ENCODE data around the gene SLC27A2.

SLC27A2 gene

DNA sequence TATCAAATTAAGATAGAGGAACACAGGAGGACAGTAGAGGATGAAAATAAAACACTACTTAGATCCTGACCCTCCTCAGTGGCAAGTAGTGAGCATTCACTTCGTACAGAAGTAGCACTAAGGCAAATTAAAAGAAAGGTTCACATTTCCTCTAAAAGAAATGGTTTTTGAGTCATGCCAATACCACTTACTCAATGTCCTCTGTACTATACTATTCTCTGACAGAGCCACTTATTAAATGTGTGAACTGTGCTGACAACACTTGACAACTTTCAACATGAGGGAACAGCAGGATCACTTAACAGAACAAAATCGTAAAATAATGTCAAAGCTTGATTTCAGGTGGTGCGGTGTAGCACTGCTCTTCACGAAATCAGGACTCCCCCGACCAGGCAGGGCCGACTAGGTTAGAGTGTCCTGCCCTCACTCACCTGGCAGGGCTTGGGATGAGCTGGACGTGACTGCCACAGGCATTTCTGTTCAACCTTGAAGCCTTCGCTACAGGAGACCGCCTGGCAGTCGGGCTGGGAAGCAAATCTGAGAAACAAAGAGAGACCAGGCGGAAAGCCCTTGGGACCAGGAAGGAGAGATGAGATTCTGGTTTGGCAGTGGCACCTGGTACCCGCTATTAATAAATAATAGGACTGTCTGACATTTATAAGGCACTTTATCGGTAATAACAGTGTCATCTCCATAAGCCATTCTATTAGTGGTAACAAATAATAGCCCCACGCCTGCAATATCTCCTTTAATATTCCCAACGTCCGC is 611 bp upstream of the SLC27A2 start:
- no peak for TF ChIP-seq FOXP2 (optimal IDR thresholded peaks at IDR 0.05; ENCODE audit: borderline replicate concordance, extremely low read depth, extremely low read length, insufficient read depth)
- TF ChIP-seq SIN3A (IDR thresholded peaks at IDR 0.05; ENCODE audit: borderline replicate concordance, insufficient read depth, low read length): no peak
- TF ChIP-seq, protein P1, sequence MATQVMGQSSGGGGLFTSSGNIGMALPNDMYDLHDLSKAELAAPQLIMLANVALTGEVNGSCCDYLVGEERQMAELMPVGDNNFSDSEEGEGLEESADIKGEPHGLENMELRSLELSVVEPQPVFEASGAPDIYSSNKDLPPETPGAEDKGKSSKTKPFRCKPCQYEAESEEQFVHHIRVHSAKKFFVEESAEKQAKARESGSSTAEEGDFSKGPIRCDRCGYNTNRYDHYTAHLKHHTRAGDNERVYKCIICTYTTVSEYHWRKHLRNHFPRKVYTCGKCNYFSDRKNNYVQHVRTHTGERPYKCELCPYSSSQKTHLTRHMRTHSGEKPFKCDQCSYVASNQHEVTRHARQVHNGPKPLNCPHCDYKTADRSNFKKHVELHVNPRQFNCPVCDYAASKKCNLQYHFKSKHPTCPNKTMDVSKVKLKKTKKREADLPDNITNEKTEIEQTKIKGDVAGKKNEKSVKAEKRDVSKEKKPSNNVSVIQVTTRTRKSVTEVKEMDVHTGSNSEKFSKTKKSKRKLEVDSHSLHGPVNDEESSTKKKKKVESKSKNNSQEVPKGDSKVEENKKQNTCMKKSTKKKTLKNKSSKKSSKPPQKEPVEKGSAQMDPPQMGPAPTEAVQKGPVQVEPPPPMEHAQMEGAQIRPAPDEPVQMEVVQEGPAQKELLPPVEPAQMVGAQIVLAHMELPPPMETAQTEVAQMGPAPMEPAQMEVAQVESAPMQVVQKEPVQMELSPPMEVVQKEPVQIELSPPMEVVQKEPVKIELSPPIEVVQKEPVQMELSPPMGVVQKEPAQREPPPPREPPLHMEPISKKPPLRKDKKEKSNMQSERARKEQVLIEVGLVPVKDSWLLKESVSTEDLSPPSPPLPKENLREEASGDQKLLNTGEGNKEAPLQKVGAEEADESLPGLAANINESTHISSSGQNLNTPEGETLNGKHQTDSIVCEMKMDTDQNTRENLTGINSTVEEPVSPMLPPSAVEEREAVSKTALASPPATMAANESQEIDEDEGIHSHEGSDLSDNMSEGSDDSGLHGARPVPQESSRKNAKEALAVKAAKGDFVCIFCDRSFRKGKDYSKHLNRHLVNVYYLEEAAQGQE (IDR thresholded peaks at IDR 0.05; ENCODE audit: insufficient read depth in 1 of 2, low read depth in 2 of 2, low read length in 2 of 2): no peak
- no peak for TF ChIP-seq TAF1 (IDR thresholded peaks at IDR 0.05; ENCODE audit: borderline replicate concordance, insufficient read depth, low read length)

- TF ChIP-seq, protein P1 (IDR thresholded peaks at IDR 0.05; ENCODE audit: insufficient read depth in 1 of 2, low read depth in 2 of 2, low read length in 2 of 2): no peak
- TF ChIP-seq POLR2AphosphoS5 (IDR thresholded peaks at IDR 0.05; ENCODE audit: low read depth, low read length) (no peak), SIN3A (IDR thresholded peaks at IDR 0.05; ENCODE audit: borderline replicate concordance, insufficient read depth, low read length) (no peak), FOXP2 (optimal IDR thresholded peaks at IDR 0.05; ENCODE audit: borderline replicate concordance, extremely low read depth, extremely low read length, insufficient read depth) (no peak), TAF1 (IDR thresholded peaks at IDR 0.05; ENCODE audit: borderline replicate concordance, insufficient read depth, low read length) (no peak)
Measured at GRCh38 chr15:50182219-50183013, 420 bp downstream of the SLC27A2 start.

- TF ChIP-seq POLR2AphosphoS5 (IDR thresholded peaks at IDR 0.05; ENCODE audit: low read depth, low read length) (no peak), FOXP2 (optimal IDR thresholded peaks at IDR 0.05; ENCODE audit: borderline replicate concordance, extremely low read depth, extremely low read length, insufficient read depth) (no peak), SIN3A (IDR thresholded peaks at IDR 0.05; ENCODE audit: borderline replicate concordance, insufficient read depth, low read length) (no peak), TAF1 (IDR thresholded peaks at IDR 0.05; ENCODE audit: borderline replicate concordance, insufficient read depth, low read length) (no peak)
- TF ChIP-seq, protein P1 (IDR thresholded peaks at IDR 0.05; ENCODE audit: insufficient read depth in 1 of 2, low read depth in 2 of 2, low read length in 2 of 2): no peak
Measured at GRCh38 chr15:50183112-50183794, 1.3 kb downstream of the SLC27A2 start.

- TF ChIP-seq FOXP2 (optimal IDR thresholded peaks at IDR 0.05; ENCODE audit: borderline replicate concordance, extremely low read depth, extremely low read length, insufficient read depth) (no peak), TAF1 (IDR thresholded peaks at IDR 0.05; ENCODE audit: borderline replicate concordance, insufficient read depth, low read length) (no peak), POLR2AphosphoS5 (IDR thresholded peaks at IDR 0.05; ENCODE audit: low read depth, low read length) (no peak)
Measured at GRCh38 chr15:50184863-50185504, 3.0 kb downstream of the SLC27A2 start.

DNA sequence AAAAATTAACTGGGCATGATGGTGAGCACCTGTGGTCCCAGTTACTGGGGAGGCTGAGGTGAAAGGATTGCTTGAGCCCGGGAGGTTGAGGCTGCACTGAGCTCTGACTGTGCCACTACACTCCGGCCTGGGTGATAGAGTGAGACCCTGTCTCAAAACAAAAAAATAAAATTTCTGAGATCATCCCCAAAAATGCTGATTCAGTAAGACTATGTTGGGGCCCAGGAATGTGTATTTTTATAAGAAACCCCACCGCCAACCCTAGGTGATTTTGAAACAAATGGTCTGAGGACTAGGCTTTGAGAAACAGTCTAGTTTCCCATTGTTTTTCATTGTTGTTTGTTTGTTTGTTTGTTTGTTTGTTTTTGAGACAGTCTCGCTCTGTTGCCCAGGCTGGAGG is 4.1 kb downstream of the SLC27A2 start:
- TF ChIP-seq TAF1 (IDR thresholded peaks at IDR 0.05; ENCODE audit: borderline replicate concordance, insufficient read depth, low read length) (no peak), SIN3A (IDR thresholded peaks at IDR 0.05; ENCODE audit: borderline replicate concordance, insufficient read depth, low read length) (no peak), FOXP2 (optimal IDR thresholded peaks at IDR 0.05; ENCODE audit: borderline replicate concordance, extremely low read depth, extremely low read length, insufficient read depth) (no peak), POLR2AphosphoS5 (IDR thresholded peaks at IDR 0.05; ENCODE audit: low read depth, low read length) (no peak)
- TF ChIP-seq, protein P1 (IDR thresholded peaks at IDR 0.05; ENCODE audit: insufficient read depth in 1 of 2, low read depth in 2 of 2, low read length in 2 of 2): no peak
